Nephron (organoid): ENCODE measurements around the gene PTGES.
"Not testable (repeated sequence)": the region's sequence is repeated elsewhere in the genome, so short reads cannot be mapped to it uniquely, and the experiment has no call there.

Source experiments
- H3K27ac Mint-ChIP-seq, 3 experiments: 2 replicates each; pipeline ENCODE4 v1.8.0; 2020; ENCODE audit warnings: mixed read lengths in 3 of 3, mild to moderate bottlenecking in 2 of 3, moderate library complexity in 1 of 3
- H3K27me3 Mint-ChIP-seq: 2 replicates; pipeline ENCODE4 v1.8.0; 2021; ENCODE audit warnings: low read depth, mild to moderate bottlenecking, moderate library complexity, mixed read lengths
- H3K36me3 Mint-ChIP-seq: 2 replicates; pipeline ENCODE4 v1.8.0; 2020; ENCODE audit warnings: low read depth, mixed read lengths
- H3K4me1 Mint-ChIP-seq: 2 replicates; pipeline ENCODE4 v1.8.0; 2020; ENCODE audit warnings: mixed read lengths
- H3K4me3 Mint-ChIP-seq, 3 experiments: 2 replicates each; pipeline ENCODE4 v1.8.0; 2020; ENCODE audit warnings: mild to moderate bottlenecking in 3 of 3, mixed read lengths in 3 of 3, moderate library complexity in 2 of 3
- H3K9me3 Mint-ChIP-seq: 2 replicates; pipeline ENCODE4 v1.8.0; 2020; ENCODE audit warnings: mixed read lengths
- CTCF ChIP-seq, 3 experiments: fragments of 200-600 bp; sonication (generic); IDR thresholded peaks; one replicate each; pipeline ENCODE4 v1.5.0; 2021; ENCODE audit warnings: antibody characterized with exemption in 3 of 3; ENCODE audit not compliant: unreplicated experiment in 3 of 3

The PTGES gene

GRCh38 chr9:129765764-129766317 lies 13.0 kb upstream of the PTGES start:
- H3K27ac Mint-ChIP-seq, result no peak overlapping the region
- no peak overlapping the region for H3K4me3 Mint-ChIP-seq
- TF ChIP-seq CTCF (IDR thresholded peaks at IDR 0.05; ENCODE audit: unreplicated experiment in 3 of 3), result no peak
- peaks cover 19% of the 10 kb centered on the region for H3K4me1 Mint-ChIP-seq
- H3K36me3 Mint-ChIP-seq, result no peaks in the 10 kb centered on the region
- H3K27me3 Mint-ChIP-seq, result peaks cover 3% of the 10 kb centered on the region
- no peaks in the 10 kb centered on the region for H3K9me3 Mint-ChIP-seq

DNA sequence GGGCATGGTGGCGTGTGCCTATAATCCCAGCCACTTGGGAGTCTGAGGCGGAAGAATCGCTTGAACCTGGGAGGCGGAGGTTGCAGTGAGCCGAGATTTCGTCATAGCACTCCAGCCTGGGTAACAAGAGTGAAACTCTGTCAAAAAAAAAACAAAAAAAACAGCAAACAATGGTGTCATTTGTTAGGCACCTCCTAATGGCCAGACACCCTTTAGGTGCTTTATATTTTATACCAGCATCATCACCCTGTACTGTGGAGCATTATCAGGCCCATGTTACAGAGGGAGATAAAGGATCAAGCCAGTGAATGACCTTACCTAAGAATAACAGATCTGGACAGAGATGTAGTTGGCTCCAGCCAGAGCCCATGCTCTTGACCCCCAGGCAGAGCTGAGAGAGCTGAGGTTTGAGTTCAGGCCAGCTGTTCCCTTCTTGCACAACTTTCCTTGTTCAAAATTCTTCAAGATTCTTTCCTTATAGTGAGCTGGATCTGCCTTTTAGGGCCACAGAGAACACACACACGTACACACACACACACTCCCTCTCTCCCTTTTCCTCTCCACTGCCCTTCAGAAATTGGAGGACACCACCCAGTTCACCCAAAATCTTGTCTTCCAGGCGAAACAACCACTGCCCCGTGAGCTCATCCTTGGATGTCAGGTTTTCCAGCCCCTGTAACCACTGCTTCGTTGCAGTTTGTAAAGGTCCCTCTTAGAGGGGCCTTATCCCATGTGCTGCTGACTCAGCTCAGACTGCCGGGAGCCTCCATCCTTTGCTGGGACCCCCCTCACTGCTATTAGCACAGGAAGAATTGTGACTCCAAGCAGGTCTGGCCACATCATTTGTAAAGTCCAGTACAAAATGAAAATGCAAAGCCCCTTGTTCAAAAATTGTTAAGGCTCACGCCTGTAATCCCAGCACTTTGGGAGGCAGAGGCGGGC lies 10.4 kb upstream of the PTGES start:
- H3K27ac Mint-ChIP-seq, result peak overlapping the region; percentile 78 to 99 (median 84)
- H3K4me1 Mint-ChIP-seq, result peaks cover 24% of the 10 kb centered on the region
- H3K36me3 Mint-ChIP-seq, result no peaks in the 10 kb centered on the region
- H3K27me3 Mint-ChIP-seq, result peaks cover 4% of the 10 kb centered on the region
- TF ChIP-seq CTCF (IDR thresholded peaks at IDR 0.05; ENCODE audit: unreplicated experiment in 3 of 3), result no peak
- H3K4me3 Mint-ChIP-seq, result no peak overlapping the region
- H3K9me3 Mint-ChIP-seq, result no peaks in the 10 kb centered on the region

DNA sequence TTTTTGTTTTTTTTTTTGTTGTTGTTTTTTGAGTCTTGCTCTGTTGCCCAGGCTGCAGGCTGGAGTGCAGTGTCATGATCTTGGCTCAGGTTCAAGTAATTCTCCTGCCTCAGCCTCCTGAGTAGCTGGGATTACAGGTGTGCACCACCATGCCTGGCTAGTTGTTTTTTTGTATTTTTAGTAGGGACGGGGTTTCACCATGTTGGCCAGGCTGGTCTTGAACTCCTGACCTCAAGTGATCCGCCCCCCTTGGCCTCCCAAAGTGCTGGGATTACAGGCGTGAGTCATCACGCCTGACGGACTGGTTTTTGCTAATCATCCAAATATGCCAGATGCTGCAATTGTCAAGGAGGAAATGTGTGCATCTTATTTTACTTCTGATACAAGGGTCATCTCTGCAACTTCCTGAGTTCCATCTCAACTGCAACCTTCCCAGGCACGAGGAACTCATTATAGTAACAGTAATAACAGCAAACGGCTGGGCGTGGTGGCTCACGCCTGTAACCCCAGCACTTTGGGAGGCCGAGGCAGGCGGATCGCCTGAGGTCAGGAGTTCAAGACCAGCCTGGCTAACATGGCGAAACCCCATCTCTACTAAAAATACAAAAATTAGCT lies 9.6 kb upstream of the PTGES start:
- not testable (repeated sequence) for H3K4me3 Mint-ChIP-seq, H3K9me3 Mint-ChIP-seq, H3K36me3 Mint-ChIP-seq, H3K27me3 Mint-ChIP-seq
- Mint-ChIP-seq H3K4me1 (peaks cover 24% of the 10 kb centered on the region), H3K27ac (peak overlapping the region; percentile 78 to 99 (median 97))

GRCh38 chr9:129761901-129762369 lies 9.1 kb upstream of the PTGES start:
- Mint-ChIP-seq H3K27ac (peak overlapping the region; percentile 78 to 99 (median 97)), H3K4me3 (peak overlapping the region in 2 of 3 experiments; percentile 50 to 55), H3K4me1 (peaks cover 24% of the 10 kb centered on the region), H3K27me3 (peaks cover 9% of the 10 kb centered on the region), H3K9me3 (no peaks in the 10 kb centered on the region), H3K36me3 (no peaks in the 10 kb centered on the region)
- no peak for TF ChIP-seq CTCF (IDR thresholded peaks at IDR 0.05; ENCODE audit: unreplicated experiment in 3 of 3)

GRCh38 chr9:129761293-129761900 lies 8.6 kb upstream of the PTGES start:
- H3K27me3 Mint-ChIP-seq, result peaks cover 12% of the 10 kb centered on the region
- H3K4me1 Mint-ChIP-seq, result peaks cover 24% of the 10 kb centered on the region
- peak overlapping the region in 2 of 3 experiments; percentile 48 to 55 for H3K4me3 Mint-ChIP-seq
- H3K27ac Mint-ChIP-seq, result peak overlapping the region; percentile 78 to 99 (median 97)
- no peaks in the 10 kb centered on the region for H3K9me3 Mint-ChIP-seq
- no peaks in the 10 kb centered on the region for H3K36me3 Mint-ChIP-seq
- TF ChIP-seq CTCF (IDR thresholded peaks at IDR 0.05; ENCODE audit: unreplicated experiment in 3 of 3), result no peak

DNA sequence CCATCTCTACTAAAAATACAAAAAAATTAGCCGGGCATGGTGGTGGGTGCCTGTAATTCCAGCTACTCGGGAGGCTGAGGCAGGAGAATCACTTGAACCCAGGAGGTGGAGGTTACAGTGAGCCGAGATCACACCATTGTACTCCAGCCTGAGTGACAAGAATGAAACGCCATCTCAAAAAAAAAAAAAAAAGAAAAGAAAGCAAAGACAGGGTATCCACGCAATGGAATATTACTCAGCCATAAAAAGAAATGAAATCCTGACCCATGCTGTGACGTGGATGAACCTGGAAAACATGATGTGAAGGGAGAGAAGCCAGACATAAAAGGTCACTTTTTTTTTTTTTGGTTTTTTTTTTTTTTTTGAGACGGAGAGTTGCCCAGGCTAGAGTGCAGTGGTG lies 7.9 kb upstream of the PTGES start:
- H3K4me3 Mint-ChIP-seq, H3K36me3 Mint-ChIP-seq, H3K9me3 Mint-ChIP-seq: not testable (repeated sequence)
- Mint-ChIP-seq H3K4me1 (peaks cover 24% of the 10 kb centered on the region), H3K27me3 (peaks cover 14% of the 10 kb centered on the region), H3K27ac (peak overlapping the region in 2 of 3 experiments; percentile 78 to 97)
